Activated T-cell treated with anti-CD3 and anti-CD28 coated beads for 24 hours (primary cell): ENCODE measurements around the gene INO80E.
A peak's percentile ranks its signal among the peaks of the same experiment; 100 is the strongest.

Source experiments
- DNase-seq: peaks from one replicate; pipeline ENCODE4 v3.0.0-alpha.2; 2020; ENCODE audit warnings: low read depth

INO80E gene

GRCh38 chr16:29993191-29993902 lies 2.7 kb upstream of the INO80E start:
- DNase-seq = no peak

GRCh38 chr16:29993903-29994599 lies 2.0 kb upstream of the INO80E start:
- DNase-seq = no peak

- peak; percentile 71 for DNase-seq
Measured at GRCh38 chr16:29994600-29995323, 1.3 kb upstream of the INO80E start.

- peak; percentile 83 for DNase-seq
Measured at GRCh38 chr16:29995324-29995910, 624 bp upstream of the INO80E start, which contains the start of gene HIRIP3. HIRIP3 (minus strand) TSS chr16:29995617; CDS start chr16:29995605, 12 bp downstream.

GRCh38 chr16:29996766-29997250 lies 767 bp downstream of the INO80E start:
- no peak for DNase-seq

DNA sequence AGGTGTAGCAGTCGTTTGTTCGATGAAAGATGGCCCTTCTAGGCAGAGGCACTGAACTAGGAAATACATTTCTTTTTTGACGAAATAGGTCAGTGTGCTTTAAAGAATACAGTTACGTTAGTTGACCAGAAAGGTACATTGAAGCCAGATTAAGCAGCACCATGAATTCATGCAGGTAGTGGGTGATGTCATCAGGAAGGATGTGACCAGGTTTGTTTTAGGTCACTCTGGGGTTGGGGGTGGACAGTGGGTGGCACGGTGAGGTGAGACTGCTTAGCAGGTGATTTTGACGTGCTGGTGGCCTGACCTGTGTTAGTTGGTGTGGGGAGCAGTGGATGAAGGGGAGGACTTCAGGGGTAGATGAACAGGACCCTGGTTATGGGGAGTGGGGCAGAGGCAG lies 3.6 kb downstream of the INO80E start:
- no peak for DNase-seq

DNA sequence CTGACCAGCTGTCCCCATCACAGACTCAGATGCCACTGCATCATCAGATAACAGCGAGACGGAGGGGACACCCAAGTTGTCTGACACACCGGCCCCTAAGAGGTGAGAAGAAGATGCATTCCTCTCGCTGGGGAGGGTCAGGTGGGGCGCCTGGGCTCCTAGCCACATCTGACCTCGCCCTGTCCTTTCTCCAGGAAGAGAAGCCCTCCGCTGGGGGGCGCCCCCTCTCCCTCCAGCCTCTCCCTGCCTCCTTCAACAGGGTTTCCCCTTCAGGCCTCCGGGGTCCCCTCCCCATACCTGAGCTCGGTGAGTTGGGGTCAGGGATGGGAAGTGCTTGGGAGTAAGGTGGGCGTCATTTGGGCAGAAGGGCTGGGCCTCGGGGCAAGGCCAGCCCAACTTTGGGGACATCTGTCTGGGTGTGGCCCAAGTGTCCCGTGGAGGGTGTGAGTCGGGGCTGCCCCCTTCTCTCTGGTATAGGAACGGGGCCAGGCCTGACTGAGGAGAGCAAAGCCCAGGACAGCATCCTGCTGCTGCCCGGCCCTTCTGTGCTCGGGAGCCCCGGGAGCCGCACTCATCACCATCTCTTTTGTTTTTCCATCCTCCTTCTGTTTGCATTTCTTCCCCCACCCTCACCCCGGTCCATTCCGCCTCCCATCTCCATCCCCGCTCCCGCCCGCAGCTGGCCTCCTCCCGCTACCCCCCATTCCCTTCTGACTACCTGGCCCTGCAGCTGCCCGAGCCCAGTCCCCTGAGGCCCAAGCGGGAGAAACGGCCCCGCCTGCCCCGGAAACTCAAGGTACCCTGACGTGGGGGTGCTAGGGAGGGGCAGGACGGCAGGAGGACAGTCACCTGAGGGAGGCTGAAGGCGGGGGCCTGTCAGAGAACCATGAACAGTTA lies 4.9 kb downstream of the INO80E start:
- no peak for DNase-seq

- DNase-seq = no peak
Measured at GRCh38 chr16:30002614-30003346, 6.7 kb downstream of the INO80E start.

- no peak for DNase-seq
Measured at GRCh38 chr16:30003670-30004423, 7.8 kb downstream of the INO80E start.

DNA sequence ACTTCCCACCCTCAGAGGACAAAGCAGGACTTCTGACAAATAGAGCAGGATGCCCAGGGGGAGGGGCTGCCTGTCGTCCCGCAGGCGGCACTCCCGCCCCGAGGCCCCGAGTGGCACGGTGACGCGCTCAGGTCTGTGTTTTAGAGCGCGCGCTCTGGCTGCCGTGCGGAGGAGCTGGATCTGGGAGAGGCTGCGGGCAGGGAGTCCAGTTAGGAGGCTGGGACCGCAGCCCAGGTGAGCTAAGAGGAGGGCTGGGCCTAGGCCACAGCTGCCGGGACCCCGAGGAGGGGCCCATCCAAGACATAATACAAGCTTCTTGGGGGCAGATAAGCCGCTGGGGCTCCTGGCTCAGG lies 8.4 kb downstream of the INO80E start:
- no peak for DNase-seq

DNA sequence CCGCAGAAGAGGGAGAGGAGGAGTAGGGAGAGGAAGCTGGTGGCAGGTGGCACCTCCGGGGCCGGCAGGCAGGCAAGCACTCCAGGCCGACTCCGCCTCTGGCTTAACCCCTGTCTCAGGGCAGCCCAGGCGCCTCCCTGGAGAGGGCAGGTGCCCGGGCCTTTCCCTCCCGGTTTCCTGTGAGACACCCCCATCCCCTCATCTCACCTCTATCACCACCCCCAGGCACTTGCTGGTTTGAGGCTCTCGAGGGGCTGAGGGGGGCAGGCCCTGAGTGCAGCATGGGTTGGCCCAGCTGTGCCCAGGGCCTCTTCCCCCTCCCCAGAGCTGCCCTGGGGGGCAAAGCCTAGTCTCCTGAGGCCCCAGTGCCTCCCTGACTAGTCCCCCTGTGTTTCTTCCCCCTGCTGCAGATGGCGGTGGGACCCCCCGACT lies 8.8 kb downstream of the INO80E start:
- DNase-seq = no peak

GRCh38 chr16:30005341-30006094 lies 9.5 kb downstream of the INO80E start:
- no peak for DNase-seq

GRCh38 chr16:30006095-30006473 lies 10.0 kb downstream of the INO80E start:
- no peak for DNase-seq

DNA sequence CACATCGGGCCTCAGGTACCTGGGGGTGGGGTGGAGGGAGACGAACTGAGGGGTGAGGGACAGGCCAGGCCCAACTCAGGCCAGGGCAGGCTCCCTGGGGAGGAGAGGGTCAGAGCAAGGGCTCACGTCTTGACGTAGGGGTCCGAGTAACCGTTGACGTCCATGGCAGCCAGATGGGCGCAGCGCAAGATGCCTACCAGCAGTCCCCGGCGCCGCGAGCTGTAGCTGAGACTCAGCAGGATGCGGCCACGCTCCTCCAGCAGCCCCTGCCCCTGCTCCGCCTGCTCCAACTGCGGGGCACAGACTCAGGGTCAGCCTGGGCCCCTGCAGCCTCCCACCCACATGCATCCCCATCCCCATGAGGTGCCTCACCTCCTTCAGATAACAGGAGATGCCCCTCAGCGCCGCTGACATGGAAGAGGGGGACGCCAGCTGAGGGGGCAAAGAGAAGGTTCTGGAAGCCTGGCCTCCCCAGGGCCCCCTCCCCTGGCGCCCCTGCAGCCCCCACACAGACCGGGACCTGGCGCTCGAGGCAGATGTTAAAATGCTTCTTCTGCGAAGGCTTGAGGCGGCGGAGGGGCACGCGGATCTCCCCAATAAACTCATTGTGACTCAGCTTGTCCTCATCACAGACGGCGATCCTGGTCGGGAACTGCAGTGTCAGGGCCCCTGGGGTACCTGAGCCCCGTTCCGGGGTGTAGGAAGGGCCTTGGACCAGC lies 10.8 kb downstream of the INO80E start:
- no peak for DNase-seq

GRCh38 chr16:30007378-30007895 lies 11.4 kb downstream of the INO80E start:
- no peak for DNase-seq

- no peak for DNase-seq
Measured at GRCh38 chr16:30009085-30009862, 13.2 kb downstream of the INO80E start.
